ENCODE measurements around the gene AKAP13.
"Not testable (repeated sequence)": the region's sequence is repeated elsewhere in the genome, so short reads cannot be mapped to it uniquely, and the experiment has no call there.

AKAP13 gene

DNA sequence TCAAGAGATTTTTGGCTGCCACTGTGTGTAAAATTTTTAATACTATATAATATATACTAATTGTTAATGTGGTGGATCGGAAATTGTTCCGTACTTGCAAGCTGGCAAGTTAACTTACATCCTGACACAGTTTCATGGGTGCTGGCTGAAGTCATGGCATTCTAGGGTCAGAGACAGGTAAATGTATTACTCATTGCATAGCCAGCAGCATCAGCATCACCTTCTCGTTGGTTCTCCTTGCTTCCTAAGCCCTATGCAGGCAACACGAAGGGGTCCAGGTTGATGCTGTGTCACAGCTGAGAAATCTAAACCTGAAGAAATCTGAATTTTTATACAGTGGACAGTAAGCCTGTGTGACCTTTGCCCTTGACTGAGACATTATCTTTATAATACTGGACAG, 251.6 kb downstream of the AKAP13 start:
- no peak for DNase-seq

- DNase-seq, result no peak
These were observed 253.5 kb downstream of the AKAP13 start for GRCh38 chr15:85633859-85634258.

- no peak for DNase-seq
These were observed 255.9 kb downstream of the AKAP13 start for GRCh38 chr15:85636351-85636750.

DNA sequence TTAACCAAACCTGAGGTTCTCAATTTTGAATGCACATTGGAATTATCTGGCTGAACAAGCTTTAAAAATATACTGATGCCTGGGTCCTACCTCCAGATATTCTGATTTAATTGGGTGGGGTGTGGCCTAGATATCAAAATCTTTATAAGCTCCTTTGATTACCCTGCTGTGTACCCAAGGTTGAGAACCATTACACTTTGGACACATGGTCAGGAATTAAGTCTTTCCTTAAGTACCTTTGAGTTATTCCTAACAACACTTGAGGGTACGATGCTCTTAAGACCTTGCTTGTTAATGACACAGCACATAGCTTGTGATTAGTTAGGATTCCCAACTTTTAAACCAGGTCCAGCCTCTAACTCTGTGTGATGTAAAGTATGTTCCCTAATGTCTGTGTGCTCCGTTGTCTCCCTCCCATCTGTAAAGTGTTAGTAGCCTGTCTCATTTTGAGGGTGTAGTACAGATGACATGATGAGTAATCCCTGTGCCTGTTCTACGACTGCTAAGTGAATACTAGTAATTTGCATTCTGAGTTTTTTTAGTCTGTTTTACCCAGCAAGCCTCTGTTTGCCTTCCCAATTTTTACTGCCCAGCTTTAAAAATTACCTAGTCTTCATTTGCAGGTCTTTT, 259.5 kb downstream of the AKAP13 start:
- no peak for DNase-seq

DNA sequence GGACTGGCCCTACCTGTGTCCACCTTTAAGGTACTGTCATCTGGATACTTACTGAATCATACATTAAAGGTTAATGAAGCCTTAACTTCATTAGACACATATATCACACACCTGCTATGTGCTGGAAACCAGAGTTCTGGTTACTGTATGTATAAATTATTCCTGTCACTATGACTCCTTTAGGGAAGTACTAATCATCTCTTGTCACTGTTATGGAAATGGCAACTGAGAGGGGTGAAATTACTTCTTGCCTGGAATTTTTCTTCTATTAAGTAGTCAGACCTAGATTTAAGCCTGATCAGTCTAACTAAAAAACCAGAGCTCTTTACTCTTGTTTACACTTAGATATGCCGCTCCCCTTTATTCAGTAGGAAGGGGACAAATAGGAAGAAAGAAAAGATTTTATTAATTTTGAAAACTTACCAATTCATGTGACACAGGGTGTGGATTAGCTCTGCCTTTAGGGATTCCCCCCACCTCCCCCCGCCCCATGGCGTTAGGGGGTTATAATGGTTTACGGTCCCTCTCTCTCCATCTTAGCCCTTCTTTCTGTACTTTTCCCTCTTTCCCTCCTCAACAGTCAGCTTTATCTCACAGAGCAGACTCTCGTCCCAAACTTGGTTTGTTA, 261.8 kb downstream of the AKAP13 start:
- no peak for DNase-seq

DNA sequence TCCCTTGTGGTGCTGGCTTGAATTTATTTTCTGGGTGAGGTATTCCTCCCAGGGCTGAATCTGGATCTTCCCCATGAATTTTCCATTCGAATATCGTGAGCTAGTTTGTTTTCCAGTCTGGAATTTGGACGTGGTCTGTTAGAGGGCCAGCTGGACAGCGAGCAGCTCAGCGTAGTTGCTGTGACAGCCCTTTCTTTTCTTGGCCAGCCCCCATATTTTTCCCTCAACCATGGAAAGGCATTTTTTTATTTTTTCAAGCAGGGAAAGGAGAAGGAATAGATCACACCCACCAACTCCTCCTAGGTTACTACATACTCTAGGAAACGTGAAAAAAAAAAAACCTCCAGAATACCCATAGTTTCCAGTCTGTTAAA, 262.3 kb downstream of the AKAP13 start:
- no peak for DNase-seq

DNA sequence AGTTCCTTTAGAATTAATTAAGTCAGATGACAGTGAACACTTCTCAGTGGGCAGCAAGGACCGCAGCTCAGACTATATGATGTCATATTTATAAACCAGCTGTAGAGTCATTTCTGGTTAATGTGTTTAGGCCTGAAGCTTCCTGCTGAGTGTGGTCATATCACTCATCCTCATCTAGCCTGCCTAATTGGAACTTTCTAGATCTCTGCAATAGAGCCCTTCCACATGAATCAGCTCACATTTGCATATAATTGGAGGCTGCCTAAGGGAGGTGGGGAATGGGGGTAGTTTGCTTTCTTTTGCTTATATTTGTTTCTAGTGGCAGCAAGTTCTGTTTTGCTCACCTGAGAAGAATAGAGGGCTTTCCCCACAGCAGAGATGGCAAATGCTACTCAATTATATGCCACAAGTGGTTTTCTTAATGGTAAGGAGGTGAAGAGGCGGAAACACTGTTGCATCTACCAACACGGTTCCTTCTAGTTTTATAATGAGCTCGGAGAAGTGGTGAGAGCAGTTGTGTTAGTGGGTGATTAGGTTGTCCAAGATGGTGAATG, 266.2 kb downstream of the AKAP13 start:
- DNase-seq, result no peak

DNA sequence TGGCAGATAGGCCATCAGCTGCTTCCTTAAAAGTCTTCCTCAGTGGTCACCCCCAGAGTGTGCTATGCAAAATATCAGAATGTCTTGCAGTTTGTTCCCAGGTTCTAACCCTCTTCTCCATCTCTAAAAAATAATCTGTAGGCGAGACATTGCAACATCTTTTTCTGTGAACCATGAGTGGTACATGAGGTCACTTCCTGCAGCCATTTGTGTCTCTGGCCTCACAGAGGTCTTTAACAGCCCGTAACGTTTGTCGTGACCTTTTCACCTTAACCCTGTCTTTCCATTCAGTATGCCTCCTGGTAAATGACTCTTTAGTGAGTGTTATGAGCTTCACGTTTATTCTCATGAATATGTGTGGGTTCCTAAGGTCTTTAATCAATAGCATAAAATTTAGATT, 269.0 kb downstream of the AKAP13 start:
- no peak for DNase-seq

- no peak for DNase-seq
These were observed 271.1 kb downstream of the AKAP13 start for GRCh38 chr15:85651548-85651947.

DNA sequence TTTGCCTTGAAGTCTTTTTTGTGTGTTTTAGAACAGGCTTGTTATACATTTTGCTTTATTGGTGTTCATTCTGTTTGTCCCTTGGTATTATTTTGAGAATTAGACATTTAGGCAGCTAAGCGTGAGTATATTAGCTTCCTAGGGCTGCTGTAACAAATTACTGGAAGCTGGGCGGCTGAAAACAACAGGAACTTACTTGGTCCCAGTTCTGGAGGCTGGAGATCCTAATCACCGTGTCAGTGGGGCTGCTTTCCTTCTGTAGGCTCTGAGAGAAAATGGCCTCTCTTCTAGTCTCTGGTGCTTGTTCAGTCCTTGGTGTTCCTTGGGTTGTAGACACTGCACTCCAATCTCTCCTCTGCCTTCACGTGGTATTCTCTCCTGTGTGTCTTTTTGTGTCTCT, 272.1 kb downstream of the AKAP13 start:
- DNase-seq, result no peak

- DNase-seq, result no peak
These were observed 276.7 kb downstream of the AKAP13 start for GRCh38 chr15:85657132-85657531.

GRCh38 chr15:85658816-85659215, 278.4 kb downstream of the AKAP13 start:
- peak; percentile 19 for DNase-seq

GRCh38 chr15:85661859-85662258, 281.5 kb downstream of the AKAP13 start:
- DNase-seq, result no peak

- not testable (repeated sequence) for DNase-seq
These were observed 285.3 kb downstream of the AKAP13 start for GRCh38 chr15:85665677-85666076.

DNA sequence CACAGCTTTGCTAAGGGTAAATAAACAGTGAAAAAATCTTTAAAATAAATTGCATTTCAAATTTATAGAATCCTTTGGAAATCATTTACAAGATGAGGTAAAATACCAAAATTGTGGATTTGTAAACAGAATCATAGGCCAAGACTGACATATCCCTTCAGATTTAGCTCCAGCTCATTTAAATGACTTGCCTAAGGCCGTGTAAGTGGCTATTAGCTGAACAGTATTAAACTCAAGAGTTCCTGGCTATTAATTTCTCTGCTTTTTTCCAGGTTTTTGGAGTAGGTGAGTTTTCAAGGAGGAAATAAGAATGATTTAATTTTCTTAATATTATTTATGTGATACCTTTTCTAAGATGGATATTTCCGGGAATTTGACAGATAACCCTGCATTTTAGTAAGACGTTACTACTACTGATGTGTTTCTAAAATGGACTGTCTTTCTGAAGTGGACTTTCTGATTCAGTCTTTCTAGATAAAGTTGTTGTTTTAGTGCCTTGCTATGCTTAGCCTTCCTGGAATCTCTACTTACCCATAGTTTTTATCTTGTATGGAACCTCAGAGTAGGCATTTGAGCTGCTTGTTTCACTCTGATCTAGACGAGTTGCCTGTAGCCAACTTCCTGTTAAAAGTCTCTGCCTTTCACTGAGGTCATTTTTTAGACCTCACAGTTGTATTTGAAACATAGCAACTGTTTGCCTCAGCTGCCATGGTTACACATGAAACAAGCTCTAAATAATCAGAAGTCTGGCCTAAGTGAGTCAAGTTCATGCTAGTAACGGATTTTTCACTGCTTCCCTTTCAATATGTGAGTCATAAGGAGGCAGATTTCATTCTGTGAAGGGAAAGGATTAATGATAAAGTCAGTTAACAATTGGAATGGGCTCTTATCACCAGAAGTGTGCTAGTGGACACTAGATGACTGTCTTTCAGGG, 287.4 kb downstream of the AKAP13 start:
- no peak for DNase-seq

GRCh38 chr15:85671156-85671555, 290.8 kb downstream of the AKAP13 start:
- DNase-seq, result no peak

- DNase-seq, result no peak
These were observed 292.1 kb downstream of the AKAP13 start for GRCh38 chr15:85672332-85673084.

DNA sequence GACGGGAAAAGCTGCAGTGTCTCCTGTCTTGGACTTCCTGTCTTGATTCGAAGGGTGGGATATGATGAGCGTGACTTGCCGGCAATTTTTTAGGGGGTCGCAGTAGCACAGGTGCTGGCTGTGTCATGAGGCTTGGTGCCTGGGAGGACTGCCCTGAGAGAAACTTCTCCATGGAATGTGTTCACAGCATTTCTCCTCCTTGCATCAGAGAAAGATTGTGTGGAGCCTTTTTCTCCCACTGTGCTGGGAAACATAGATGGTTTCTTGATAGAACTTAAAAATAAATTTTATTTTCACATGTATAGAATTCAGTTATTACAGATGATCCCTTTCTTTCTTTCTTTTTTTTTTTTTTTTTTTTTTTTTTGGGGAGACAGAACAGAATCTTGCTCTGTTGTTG, 292.9 kb downstream of the AKAP13 start:
- DNase-seq, result no peak

- DNase-seq, result no peak
These were observed 296.1 kb downstream of the AKAP13 start for GRCh38 chr15:85676342-85677098.

DNA sequence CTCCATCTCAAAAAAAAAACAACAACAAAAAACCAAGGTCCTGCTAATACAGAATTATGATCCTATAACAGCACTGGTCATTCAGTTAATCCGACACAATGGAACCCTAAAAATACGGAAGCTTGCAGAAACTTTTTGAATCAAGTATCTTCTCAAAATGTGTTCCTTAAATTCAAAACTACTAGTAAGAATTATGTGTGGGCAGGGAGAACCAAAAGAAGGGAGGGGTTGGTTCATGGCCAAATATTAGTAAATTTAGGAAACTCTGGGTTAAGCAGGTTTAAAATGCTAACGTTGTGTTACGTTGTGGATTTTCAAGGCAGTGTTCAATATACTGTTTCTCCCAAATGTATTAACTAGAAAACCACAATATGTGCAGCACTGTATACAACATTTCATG, 298.8 kb downstream of the AKAP13 start:
- DNase-seq, result no peak

GRCh38 chr15:85681386-85681785, 301.0 kb downstream of the AKAP13 start:
- peak; percentile 25 for DNase-seq

DNA sequence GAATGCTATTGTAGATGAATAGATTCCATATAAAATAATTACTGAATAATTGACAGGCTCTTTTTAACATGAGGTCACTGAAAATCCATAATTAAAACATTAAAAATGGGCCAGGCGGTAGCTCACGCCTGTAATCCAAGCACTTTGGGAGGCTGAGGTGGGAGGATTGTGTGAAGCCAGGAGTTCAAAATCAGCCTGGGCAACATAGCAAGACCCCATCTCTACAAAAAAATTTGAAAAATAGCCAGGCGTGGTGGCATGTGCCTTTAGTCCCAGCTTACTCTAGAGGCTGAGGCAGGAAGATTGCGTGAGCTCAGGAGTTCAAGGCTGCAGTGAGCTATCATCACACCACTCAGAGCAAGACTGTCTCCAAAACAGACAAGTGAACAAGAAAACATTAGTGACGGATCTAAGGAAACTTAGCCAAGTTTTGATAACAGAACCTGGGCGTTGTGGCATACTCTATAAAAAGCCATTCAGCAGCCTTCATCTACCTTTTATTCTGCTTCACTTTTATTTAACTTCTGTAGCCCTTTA, 303.8 kb downstream of the AKAP13 start:
- DNase-seq, result no peak

Data from NCI-H2171 treated with DMSO at 0.1 percent for 48 hours (cell line).